ENCODE results near the gene MYRIP.

Gene MYRIP

DNA sequence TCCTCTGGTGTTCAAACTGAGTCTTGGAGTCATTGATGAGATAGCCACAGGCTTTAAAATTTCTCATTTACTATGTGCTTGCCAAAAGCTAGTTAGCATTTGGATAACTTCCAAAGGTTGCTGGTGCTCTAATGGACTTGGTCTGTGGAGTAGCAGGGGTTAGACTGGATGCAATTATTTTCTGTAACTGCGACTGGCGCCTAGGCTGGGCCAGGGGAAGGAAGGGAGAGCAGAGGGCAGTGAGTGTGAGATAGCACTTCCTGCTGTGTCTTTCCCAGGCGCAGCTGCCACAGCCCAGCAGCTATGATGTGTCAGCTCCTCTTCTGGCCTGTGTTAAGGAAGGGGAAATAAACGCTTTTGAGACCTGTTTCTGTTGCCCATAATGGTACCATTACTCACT, 98.6 kb downstream of the MYRIP start:
- ATAC-seq = peak; percentile 95
- TF ChIP-seq, protein P1, sequence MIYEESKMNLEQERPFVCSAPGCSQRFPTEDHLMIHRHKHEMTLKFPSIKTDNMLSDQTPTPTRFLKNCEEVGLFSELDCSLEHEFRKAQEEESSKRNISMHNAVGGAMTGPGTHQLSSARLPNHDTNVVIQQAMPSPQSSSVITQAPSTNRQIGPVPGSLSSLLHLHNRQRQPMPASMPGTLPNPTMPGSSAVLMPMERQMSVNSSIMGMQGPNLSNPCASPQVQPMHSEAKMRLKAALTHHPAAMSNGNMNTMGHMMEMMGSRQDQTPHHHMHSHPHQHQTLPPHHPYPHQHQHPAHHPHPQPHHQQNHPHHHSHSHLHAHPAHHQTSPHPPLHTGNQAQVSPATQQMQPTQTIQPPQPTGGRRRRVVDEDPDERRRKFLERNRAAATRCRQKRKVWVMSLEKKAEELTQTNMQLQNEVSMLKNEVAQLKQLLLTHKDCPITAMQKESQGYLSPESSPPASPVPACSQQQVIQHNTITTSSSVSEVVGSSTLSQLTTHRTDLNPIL (CRISPR knock-in tag; IDR thresholded peaks at IDR 0.05; ENCODE audit: low read depth) = no peak
- TF ChIP-seq ISL1 (CRISPR knock-in tag; IDR thresholded peaks at IDR 0.05) (peak; percentile 49), ZFP3 (CRISPR knock-in tag; IDR thresholded peaks at IDR 0.05) (no peak), TCF4 (CRISPR knock-in tag; IDR thresholded peaks at IDR 0.05; ENCODE audit: borderline replicate concordance) (no peak), PPARA (CRISPR knock-in tag; IDR thresholded peaks at IDR 0.05; ENCODE audit: borderline replicate concordance) (no peak), BACH2 (CRISPR knock-in tag; IDR thresholded peaks at IDR 0.05; ENCODE audit: borderline replicate concordance) (no peak), ZFP30 (CRISPR knock-in tag; IDR thresholded peaks at IDR 0.05) (no peak), ZC3H10 (CRISPR knock-in tag; IDR thresholded peaks at IDR 0.05) (no peak), SNAI2 (CRISPR knock-in tag; IDR thresholded peaks at IDR 0.05) (no peak), ZNF8 (CRISPR knock-in tag; IDR thresholded peaks at IDR 0.05) (no peak)
- TF ChIP-seq, protein P2, sequence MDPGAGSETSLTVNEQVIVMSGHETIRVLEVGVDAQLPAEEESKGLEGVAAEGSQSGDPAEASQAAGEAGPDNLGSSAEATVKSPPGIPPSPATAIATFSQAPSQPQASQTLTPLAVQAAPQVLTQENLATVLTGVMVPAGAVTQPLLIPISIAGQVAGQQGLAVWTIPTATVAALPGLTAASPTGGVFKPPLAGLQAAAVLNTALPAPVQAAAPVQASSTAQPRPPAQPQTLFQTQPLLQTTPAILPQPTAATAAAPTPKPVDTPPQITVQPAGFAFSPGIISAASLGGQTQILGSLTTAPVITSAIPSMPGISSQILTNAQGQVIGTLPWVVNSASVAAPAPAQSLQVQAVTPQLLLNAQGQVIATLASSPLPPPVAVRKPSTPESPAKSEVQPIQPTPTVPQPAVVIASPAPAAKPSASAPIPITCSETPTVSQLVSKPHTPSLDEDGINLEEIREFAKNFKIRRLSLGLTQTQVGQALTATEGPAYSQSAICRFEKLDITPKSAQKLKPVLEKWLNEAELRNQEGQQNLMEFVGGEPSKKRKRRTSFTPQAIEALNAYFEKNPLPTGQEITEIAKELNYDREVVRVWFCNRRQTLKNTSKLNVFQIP (CRISPR knock-in tag; IDR thresholded peaks at IDR 0.05; ENCODE audit: borderline replicate concordance, low read depth) = no peak
- TF ChIP-seq, protein P3, sequence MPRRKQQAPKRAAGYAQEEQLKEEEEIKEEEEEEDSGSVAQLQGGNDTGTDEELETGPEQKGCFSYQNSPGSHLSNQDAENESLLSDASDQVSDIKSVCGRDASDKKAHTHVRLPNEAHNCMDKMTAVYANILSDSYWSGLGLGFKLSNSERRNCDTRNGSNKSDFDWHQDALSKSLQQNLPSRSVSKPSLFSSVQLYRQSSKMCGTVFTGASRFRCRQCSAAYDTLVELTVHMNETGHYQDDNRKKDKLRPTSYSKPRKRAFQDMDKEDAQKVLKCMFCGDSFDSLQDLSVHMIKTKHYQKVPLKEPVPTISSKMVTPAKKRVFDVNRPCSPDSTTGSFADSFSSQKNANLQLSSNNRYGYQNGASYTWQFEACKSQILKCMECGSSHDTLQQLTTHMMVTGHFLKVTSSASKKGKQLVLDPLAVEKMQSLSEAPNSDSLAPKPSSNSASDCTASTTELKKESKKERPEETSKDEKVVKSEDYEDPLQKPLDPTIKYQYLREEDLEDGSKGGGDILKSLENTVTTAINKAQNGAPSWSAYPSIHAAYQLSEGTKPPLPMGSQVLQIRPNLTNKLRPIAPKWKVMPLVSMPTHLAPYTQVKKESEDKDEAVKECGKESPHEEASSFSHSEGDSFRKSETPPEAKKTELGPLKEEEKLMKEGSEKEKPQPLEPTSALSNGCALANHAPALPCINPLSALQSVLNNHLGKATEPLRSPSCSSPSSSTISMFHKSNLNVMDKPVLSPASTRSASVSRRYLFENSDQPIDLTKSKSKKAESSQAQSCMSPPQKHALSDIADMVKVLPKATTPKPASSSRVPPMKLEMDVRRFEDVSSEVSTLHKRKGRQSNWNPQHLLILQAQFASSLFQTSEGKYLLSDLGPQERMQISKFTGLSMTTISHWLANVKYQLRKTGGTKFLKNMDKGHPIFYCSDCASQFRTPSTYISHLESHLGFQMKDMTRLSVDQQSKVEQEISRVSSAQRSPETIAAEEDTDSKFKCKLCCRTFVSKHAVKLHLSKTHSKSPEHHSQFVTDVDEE (CRISPR knock-in tag; IDR thresholded peaks at IDR 0.05) = peak; percentile 67; the same call in 1 of the 2 replicates

DNA sequence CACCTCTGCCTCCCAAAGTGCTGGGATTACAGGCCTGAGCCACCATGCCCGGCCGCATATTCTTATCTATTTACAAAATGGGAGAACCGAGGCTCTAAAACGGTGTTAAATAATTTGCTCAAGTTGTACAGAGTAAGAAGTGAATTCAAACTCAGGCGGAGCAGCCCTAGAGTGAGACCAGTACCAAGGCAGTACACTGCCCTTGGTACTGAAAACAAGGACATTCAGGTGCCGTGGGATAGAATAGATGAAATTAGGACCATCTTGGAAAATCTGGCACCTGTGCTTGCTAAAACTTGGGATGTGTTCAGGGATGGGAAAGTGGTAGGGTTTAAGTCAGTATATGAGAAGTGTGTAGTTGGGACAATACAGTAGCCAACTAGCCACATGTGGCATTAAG, 100.7 kb downstream of the MYRIP start:
- ATAC-seq = no peak
- no peak for TF ChIP-seq ZNF565 (CRISPR knock-in tag; conservative IDR thresholded peaks at IDR 0.05; ENCODE audit: low read depth)

DNA sequence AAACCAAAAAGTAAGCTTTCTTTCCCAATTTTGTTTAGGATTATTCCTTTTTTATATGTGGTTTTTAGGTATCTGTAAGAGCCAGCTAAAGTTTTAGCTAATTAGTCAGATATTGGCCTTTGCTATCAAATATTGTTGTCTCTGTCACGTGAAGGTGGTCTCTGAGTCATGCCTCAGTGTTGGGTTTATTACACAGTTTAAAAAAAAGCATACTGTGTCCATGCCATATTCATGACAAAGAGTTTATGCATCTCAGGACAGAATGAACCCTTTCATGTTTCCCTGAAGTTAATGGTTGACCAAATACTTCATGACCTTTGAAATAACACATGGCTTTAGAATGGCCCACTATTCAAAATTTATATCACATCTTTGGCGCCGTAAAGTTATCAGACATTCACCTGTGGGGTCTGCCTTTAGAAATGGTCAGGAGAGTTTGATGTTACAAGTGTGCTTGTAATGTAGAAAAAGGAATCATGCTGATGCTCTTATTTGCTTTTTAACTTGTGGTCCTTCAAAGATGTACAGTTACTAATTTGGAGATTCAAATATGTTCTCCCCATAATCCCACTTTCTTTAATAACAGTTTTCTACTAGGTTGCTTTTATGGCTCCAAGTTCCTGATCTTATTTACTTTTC, 101.5 kb downstream of the MYRIP start:
- TF ChIP-seq TOX (CRISPR knock-in tag; IDR thresholded peaks at IDR 0.05; ENCODE audit: borderline replicate concordance) = no peak
- TF ChIP-seq ZNF70 (CRISPR knock-in tag; IDR thresholded peaks at IDR 0.05) = no peak
- no peak for TF ChIP-seq ARNTL (CRISPR knock-in tag; IDR thresholded peaks at IDR 0.05; ENCODE audit: borderline replicate concordance, low read depth)
- no peak for TF ChIP-seq ISL1 (CRISPR knock-in tag; IDR thresholded peaks at IDR 0.05)
- TF ChIP-seq, protein P1 (CRISPR knock-in tag; IDR thresholded peaks at IDR 0.05; ENCODE audit: low read depth) = no peak
- no peak for TF ChIP-seq PPARA (CRISPR knock-in tag; IDR thresholded peaks at IDR 0.05; ENCODE audit: borderline replicate concordance)
- TF ChIP-seq OSR1 (CRISPR knock-in tag; IDR thresholded peaks at IDR 0.05) = no peak
- TF ChIP-seq ZNF8 (CRISPR knock-in tag; IDR thresholded peaks at IDR 0.05) = no peak
- TF ChIP-seq ZFP3 (CRISPR knock-in tag; IDR thresholded peaks at IDR 0.05) = no peak
- no peak for TF ChIP-seq BACH2 (CRISPR knock-in tag; IDR thresholded peaks at IDR 0.05; ENCODE audit: borderline replicate concordance)
- no peak for TF ChIP-seq ZFP30 (CRISPR knock-in tag; IDR thresholded peaks at IDR 0.05)
- no peak for TF ChIP-seq CSDC2 (CRISPR knock-in tag; IDR thresholded peaks at IDR 0.05)
- TF ChIP-seq, protein P2 (CRISPR knock-in tag; IDR thresholded peaks at IDR 0.05; ENCODE audit: borderline replicate concordance, low read depth) = no peak
- TF ChIP-seq TCF4 (CRISPR knock-in tag; IDR thresholded peaks at IDR 0.05; ENCODE audit: borderline replicate concordance) = no peak
- TF ChIP-seq GLIS3 (CRISPR knock-in tag; IDR thresholded peaks at IDR 0.05) = no peak
- TF ChIP-seq, protein P4, sequence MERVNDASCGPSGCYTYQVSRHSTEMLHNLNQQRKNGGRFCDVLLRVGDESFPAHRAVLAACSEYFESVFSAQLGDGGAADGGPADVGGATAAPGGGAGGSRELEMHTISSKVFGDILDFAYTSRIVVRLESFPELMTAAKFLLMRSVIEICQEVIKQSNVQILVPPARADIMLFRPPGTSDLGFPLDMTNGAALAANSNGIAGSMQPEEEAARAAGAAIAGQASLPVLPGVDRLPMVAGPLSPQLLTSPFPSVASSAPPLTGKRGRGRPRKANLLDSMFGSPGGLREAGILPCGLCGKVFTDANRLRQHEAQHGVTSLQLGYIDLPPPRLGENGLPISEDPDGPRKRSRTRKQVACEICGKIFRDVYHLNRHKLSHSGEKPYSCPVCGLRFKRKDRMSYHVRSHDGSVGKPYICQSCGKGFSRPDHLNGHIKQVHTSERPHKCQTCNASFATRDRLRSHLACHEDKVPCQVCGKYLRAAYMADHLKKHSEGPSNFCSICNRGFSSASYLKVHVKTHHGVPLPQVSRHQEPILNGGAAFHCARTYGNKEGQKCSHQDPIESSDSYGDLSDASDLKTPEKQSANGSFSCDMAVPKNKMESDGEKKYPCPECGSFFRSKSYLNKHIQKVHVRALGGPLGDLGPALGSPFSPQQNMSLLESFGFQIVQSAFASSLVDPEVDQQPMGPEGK (CRISPR knock-in tag; IDR thresholded peaks at IDR 0.05; ENCODE audit: borderline replicate concordance) = no peak
- no peak for ATAC-seq
